HEK293T (cell line): ENCODE data around the gene RABGAP1L.

Experiments
- ARNT ChIP-seq: fragments of 450-650 bp; IDR thresholded peaks from 2 replicates; pipeline ENCODE4 v1.6.1; 2017; ENCODE audit warnings: mild to moderate bottlenecking
- CTBP1 ChIP-seq: fragments of 450-650 bp; IDR thresholded peaks from 2 replicates; pipeline ENCODE4 v1.6.1; 2016; ENCODE audit warnings: borderline replicate concordance
- ELF4 ChIP-seq: fragments of 450-650 bp; IDR thresholded peaks from 2 replicates; pipeline ENCODE4 v1.6.1; 2017; ENCODE audit warnings: antibody characterized with exemption
- FOXA1 ChIP-seq: fragments of 450-650 bp; IDR thresholded peaks from 2 replicates; pipeline ENCODE4 v1.6.1; 2016; ENCODE audit warnings: mild to moderate bottlenecking
- FOXK2 ChIP-seq: fragments of 450-650 bp; IDR thresholded peaks from 2 replicates; pipeline ENCODE4 v1.6.1; 2016; ENCODE audit warnings: mild to moderate bottlenecking
- HDGF ChIP-seq: fragments of 450-650 bp; IDR thresholded peaks from 2 replicates; pipeline ENCODE4 v1.6.1; 2017; ENCODE audit warnings: antibody characterized with exemption, borderline replicate concordance
- LEF1 ChIP-seq: fragments of 450-650 bp; IDR thresholded peaks from 2 replicates; pipeline ENCODE4 v1.6.1; 2017; ENCODE audit warnings: mild to moderate bottlenecking, borderline replicate concordance
- NFRKB ChIP-seq: fragments of 450-650 bp; IDR thresholded peaks from 2 replicates; pipeline ENCODE4 v1.6.1; 2016; ENCODE audit warnings: mild to moderate bottlenecking, moderate library complexity
- SP1 ChIP-seq: fragments of 450-650 bp; IDR thresholded peaks from 2 replicates; pipeline ENCODE4 v1.6.1; 2017
- SUZ12 ChIP-seq: fragments of 450-650 bp; IDR thresholded peaks from 2 replicates; pipeline ENCODE4 v1.6.1; 2016; ENCODE audit warnings: mild to moderate bottlenecking
- TARDBP ChIP-seq: fragments of 450-650 bp; IDR thresholded peaks from 2 replicates; pipeline ENCODE4 v1.6.1; 2016
- ZNF384 ChIP-seq: fragments of 450-650 bp; IDR thresholded peaks from 2 replicates; pipeline ENCODE4 v1.6.1; 2016
- TF ChIP-seq, protein P1 (sequence below): fragments of 450-650 bp; IDR thresholded peaks from 2 replicates; pipeline ENCODE4 v1.6.1; 2016

DNA sequence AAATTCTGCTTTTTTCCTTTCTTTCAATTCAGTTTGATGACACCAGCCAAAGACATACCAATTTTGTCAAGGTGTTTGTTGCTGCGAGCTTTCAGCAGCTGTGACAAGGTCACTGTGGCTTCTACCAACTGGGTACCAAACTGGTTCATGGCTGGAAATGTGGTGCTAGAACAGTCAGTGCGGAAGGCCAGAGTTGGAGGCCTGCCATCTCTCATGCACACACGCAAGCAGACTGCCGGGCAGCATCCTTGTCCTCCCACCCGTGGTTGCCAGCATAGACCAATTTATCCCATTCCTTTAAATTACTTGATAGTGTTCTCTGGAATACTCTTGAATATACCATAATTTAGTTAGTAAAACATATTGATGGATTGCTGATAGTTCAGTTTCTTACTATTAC lies 208.6 kb downstream of the RABGAP1L start:
- TF ChIP-seq HDGF (no peak), FOXA1 (no peak), ELF4 (no peak), LEF1 (no peak), SUZ12 (no peak), SP1 (no peak), NFRKB (no peak), ARNT (no peak), TARDBP (no peak), FOXK2 (no peak), CTBP1 (no peak), ZNF384 (no peak)
- TF ChIP-seq, protein P1, sequence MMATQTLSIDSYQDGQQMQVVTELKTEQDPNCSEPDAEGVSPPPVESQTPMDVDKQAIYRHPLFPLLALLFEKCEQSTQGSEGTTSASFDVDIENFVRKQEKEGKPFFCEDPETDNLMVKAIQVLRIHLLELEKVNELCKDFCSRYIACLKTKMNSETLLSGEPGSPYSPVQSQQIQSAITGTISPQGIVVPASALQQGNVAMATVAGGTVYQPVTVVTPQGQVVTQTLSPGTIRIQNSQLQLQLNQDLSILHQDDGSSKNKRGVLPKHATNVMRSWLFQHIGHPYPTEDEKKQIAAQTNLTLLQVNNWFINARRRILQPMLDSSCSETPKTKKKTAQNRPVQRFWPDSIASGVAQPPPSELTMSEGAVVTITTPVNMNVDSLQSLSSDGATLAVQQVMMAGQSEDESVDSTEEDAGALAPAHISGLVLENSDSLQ = no peak
